22Rv1 (cell line): ENCODE measurements around the gene GPR21.

Source experiments
- H3K27ac ChIP-seq: fragments of 450-650 bp; 2 replicates; pipeline ENCODE4 v1.5.1; 2017
- ZFX ChIP-seq: fragments of 450-650 bp; IDR thresholded peaks from 2 replicates; pipeline ENCODE4 v1.6.1; 2017; ENCODE audit warnings: antibody characterized with exemption, borderline replicate concordance
- TF ChIP-seq, protein P1 (sequence below): fragments of 450-650 bp; IDR thresholded peaks from 2 replicates; pipeline ENCODE4 v1.5.1; 2017; ENCODE audit warnings: mild to moderate bottlenecking

GPR21 gene, protein sequence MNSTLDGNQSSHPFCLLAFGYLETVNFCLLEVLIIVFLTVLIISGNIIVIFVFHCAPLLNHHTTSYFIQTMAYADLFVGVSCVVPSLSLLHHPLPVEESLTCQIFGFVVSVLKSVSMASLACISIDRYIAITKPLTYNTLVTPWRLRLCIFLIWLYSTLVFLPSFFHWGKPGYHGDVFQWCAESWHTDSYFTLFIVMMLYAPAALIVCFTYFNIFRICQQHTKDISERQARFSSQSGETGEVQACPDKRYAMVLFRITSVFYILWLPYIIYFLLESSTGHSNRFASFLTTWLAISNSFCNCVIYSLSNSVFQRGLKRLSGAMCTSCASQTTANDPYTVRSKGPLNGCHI

GRCh38 chr9:123033352-123033751 lies at the start of gene GPR21:
GPR21 (plus strand) TSS chr9:123033667; CDS start chr9:123034567, 900 bp downstream.
- H3K27ac ChIP-seq = no peak within 1 kb of the TSS
- no peak for TF ChIP-seq ZFX
- TF ChIP-seq, protein P1, sequence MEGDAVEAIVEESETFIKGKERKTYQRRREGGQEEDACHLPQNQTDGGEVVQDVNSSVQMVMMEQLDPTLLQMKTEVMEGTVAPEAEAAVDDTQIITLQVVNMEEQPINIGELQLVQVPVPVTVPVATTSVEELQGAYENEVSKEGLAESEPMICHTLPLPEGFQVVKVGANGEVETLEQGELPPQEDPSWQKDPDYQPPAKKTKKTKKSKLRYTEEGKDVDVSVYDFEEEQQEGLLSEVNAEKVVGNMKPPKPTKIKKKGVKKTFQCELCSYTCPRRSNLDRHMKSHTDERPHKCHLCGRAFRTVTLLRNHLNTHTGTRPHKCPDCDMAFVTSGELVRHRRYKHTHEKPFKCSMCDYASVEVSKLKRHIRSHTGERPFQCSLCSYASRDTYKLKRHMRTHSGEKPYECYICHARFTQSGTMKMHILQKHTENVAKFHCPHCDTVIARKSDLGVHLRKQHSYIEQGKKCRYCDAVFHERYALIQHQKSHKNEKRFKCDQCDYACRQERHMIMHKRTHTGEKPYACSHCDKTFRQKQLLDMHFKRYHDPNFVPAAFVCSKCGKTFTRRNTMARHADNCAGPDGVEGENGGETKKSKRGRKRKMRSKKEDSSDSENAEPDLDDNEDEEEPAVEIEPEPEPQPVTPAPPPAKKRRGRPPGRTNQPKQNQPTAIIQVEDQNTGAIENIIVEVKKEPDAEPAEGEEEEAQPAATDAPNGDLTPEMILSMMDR = no peak

GRCh38 chr9:122986010-122986409 lies 47.5 kb upstream of the GPR21 start:
- H3K27ac ChIP-seq = no peak overlapping the region
- TF ChIP-seq, protein P1 = no peak
- no peak for TF ChIP-seq ZFX

DNA sequence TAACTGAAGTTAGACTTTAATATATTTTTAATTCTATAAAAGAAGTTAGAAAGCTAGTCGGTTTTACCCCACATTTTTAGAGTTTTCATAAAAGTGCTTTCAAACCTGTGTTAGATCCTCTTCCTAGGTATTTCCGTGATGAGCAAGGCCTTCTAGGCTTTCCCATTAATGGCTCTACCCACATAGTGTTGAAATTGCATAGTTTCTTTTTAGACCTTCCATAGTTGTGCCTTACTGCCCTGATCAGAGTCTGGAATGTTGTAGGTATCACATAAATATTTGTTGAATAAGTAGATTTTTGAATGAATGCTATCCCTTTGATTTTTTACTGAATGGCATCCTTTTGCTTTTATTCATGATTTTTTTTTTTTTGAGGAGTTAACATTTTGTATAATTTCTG lies 45.3 kb upstream of the GPR21 start:
- H3K27ac ChIP-seq = no peak overlapping the region
- TF ChIP-seq ZFX = no peak
- TF ChIP-seq, protein P1 = no peak

DNA sequence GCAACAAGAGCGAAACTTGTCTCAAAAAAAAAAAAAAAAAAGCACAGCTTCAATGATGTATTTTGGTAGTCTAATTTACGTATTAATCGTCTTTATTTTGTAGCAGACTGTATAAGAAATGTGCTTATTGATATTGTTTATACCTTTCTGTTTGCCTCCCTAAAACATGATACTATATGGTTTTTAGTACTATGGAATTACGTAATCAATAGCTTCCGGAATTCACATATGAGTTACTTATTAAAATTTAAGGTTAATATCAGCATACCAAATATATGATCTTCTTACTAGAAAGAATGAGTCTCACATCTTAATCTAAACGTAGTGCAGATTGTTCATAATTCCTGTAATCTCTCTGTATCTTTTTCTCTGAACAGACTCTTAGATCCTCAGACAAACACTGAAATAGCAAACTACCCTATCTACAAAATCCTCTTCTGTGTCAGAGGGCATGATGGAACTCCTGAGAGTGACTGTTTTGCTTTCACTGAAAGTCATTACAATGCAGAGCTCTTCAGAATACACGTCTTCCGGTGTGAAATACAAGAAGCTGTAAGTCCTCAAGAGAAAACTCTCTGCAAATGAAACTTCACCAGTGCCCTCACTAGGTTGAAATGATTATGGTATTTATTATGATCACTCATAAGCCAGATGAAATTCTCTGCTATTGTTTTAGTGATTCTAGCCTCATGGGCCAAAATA lies 44.4 kb upstream of the GPR21 start:
- no peak overlapping the region for H3K27ac ChIP-seq
- TF ChIP-seq, protein P1 = no peak
- TF ChIP-seq ZFX = no peak

GRCh38 chr9:122991370-122991830 lies 42.1 kb upstream of the GPR21 start:
- H3K27ac ChIP-seq = no peak overlapping the region
- TF ChIP-seq, protein P1 = peak; percentile 80
- no peak for TF ChIP-seq ZFX

DNA sequence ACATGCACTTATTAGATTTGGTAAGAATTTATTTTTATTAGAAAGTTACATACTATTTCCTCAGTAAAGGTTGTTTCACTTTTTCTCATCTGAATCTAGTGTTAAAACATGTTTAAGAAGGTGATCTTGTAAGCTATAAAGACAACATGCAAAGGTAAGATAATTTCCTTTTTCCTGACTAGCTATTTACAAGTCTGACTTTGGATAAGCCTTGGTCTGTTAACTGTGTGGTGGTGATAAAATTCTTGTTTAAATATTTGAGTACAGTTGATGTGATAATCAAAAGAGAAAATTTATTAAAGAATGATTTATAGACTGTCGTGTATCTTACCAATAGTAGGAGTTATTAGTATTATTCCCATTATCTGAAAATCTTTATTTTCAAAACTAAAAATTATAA lies 36.9 kb upstream of the GPR21 start:
- TF ChIP-seq, protein P1 = no peak
- no peak for TF ChIP-seq ZFX
- H3K27ac ChIP-seq = no peak overlapping the region

DNA sequence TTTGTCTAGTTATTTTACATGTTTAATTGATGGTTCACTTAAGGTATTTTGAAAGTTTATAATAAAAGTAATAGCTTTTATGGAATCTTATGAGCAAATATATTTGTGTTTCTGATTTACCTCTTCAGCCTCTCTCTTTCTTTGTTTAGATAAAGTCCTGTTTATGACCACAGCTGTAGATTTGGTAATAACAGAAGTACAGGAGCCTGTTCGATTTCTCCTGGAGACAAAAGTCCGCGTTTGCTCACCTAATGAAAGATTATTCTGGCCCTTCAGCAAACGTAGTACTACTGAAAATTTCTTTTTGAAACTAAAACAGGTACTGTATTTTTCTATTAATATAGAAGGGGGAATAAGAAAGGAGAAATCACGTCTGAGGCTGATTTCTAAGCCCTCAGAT lies 35.0 kb upstream of the GPR21 start:
- TF ChIP-seq, protein P1 = no peak
- TF ChIP-seq ZFX = no peak
- no peak overlapping the region for H3K27ac ChIP-seq
